ENCODE data around the gene YIPF7. TPM values are rescaled to one million over a fixed set of nuclear protein-coding genes. Genes with fewer than 3 reads are reported as not detected.

The YIPF7 gene
- total and polyA plus RNA-seq, 2 donors (not counting 1 experiment from before 2014, with no cell fraction given), result not detected

- no peaks in the 10 kb centered on the region for H4K20me1 ChIP-seq (ENCODE audit: control insufficient read depth, extremely low read depth, insufficient read depth, low read length)
- H3K27me3 ChIP-seq (ENCODE audit: control insufficient read depth, insufficient read depth, low read length), result no peaks in the 10 kb centered on the region
- DNase-seq (ENCODE audit: low read depth in 2 of 2), result no peak
- no peaks in the 10 kb centered on the region for H3K36me3 ChIP-seq (ENCODE audit: control insufficient read depth, insufficient read depth, low read length)
- no peaks in the 10 kb centered on the region for H3K9me3 ChIP-seq (ENCODE audit: control insufficient read depth, insufficient read depth, low read depth, low read length)
- H3K4me2 ChIP-seq (ENCODE audit: extremely low read depth, insufficient read depth, low read length), result no peak overlapping the region
- no peak overlapping the region for H3K9ac ChIP-seq (ENCODE audit: insufficient read depth, low read length)
- H2AFZ ChIP-seq (ENCODE audit: low read length), result no peak overlapping the region
- TF ChIP-seq EZH2 (IDR thresholded peaks at IDR 0.05; ENCODE audit: low read length, missing control alignments), result no peak
- no peak for TF ChIP-seq CTCF (conservative IDR thresholded peaks at IDR 0.05 in 1 of 2, IDR thresholded peaks at IDR 0.05 in 1 of 2; ENCODE audit: low read depth in 1 of 2, low read length in 2 of 2)
- H3K4me1 ChIP-seq (ENCODE audit: control insufficient read depth, extremely low read depth, insufficient read depth, low read length), result no peaks in the 10 kb centered on the region
- peaks cover 21% of the 10 kb centered on the region for H3K79me2 ChIP-seq (ENCODE audit: control insufficient read depth, insufficient read depth, low read length)
- no peak overlapping the region for H3K4me3 ChIP-seq (replicated peaks in 1 of 4; ENCODE audit: control extremely low read depth in 1 of 4, insufficient read depth in 1 of 4, low read depth in 3 of 4, low read length in 4 of 4)
- no peak overlapping the region for H3K27ac ChIP-seq (ENCODE audit: insufficient read depth, low read length)
These were observed 23.9 kb upstream of the YIPF7 start for GRCh38 chr4:44675366-44675765.

- Histone ChIP-seq H3K9me3 (ENCODE audit: control insufficient read depth, insufficient read depth, low read depth, low read length) (no peaks in the 10 kb centered on the region), H4K20me1 (ENCODE audit: control insufficient read depth, extremely low read depth, insufficient read depth, low read length) (no peaks in the 10 kb centered on the region), H3K79me2 (ENCODE audit: control insufficient read depth, insufficient read depth, low read length) (peaks cover 12% of the 10 kb centered on the region), H3K36me3 (ENCODE audit: control insufficient read depth, insufficient read depth, low read length) (no peaks in the 10 kb centered on the region), H3K4me1 (ENCODE audit: control insufficient read depth, extremely low read depth, insufficient read depth, low read length) (no peaks in the 10 kb centered on the region), H3K27me3 (ENCODE audit: control insufficient read depth, insufficient read depth, low read length) (no peaks in the 10 kb centered on the region), H2AFZ (ENCODE audit: low read length) (no peak overlapping the region), H3K4me2 (ENCODE audit: extremely low read depth, insufficient read depth, low read length) (no peak overlapping the region), H3K4me3 (replicated peaks in 1 of 4; ENCODE audit: control extremely low read depth in 1 of 4, insufficient read depth in 1 of 4, low read depth in 3 of 4, low read length in 4 of 4) (no peak overlapping the region), H3K27ac (ENCODE audit: insufficient read depth, low read length) (no peak overlapping the region), H3K9ac (ENCODE audit: insufficient read depth, low read length) (no peak overlapping the region)
- TF ChIP-seq CTCF (conservative IDR thresholded peaks at IDR 0.05 in 1 of 2, IDR thresholded peaks at IDR 0.05 in 1 of 2; ENCODE audit: low read depth in 1 of 2, low read length in 2 of 2) (peak in 1 of 2 donors; percentile 12), EZH2 (IDR thresholded peaks at IDR 0.05; ENCODE audit: low read length, missing control alignments) (no peak)
- peak in 1 of 2 donors; percentile 4 for DNase-seq (ENCODE audit: low read depth in 2 of 2)
These were observed 23.0 kb upstream of the YIPF7 start for GRCh38 chr4:44674471-44674870.

- Histone ChIP-seq H4K20me1 (ENCODE audit: control insufficient read depth, extremely low read depth, insufficient read depth, low read length) (no peaks in the 10 kb centered on the region), H3K9ac (ENCODE audit: insufficient read depth, low read length) (no peak overlapping the region), H3K79me2 (ENCODE audit: control insufficient read depth, insufficient read depth, low read length) (no peaks in the 10 kb centered on the region), H3K27ac (ENCODE audit: insufficient read depth, low read length) (no peak overlapping the region), H3K4me2 (ENCODE audit: extremely low read depth, insufficient read depth, low read length) (no peak overlapping the region), H3K4me1 (ENCODE audit: control insufficient read depth, extremely low read depth, insufficient read depth, low read length) (no peaks in the 10 kb centered on the region), H3K4me3 (replicated peaks in 1 of 4; ENCODE audit: control extremely low read depth in 1 of 4, insufficient read depth in 1 of 4, low read depth in 3 of 4, low read length in 4 of 4) (no peak overlapping the region), H3K27me3 (ENCODE audit: control insufficient read depth, insufficient read depth, low read length) (no peaks in the 10 kb centered on the region), H3K9me3 (ENCODE audit: control insufficient read depth, insufficient read depth, low read depth, low read length) (no peaks in the 10 kb centered on the region), H2AFZ (ENCODE audit: low read length) (no peak overlapping the region), H3K36me3 (ENCODE audit: control insufficient read depth, insufficient read depth, low read length) (no peaks in the 10 kb centered on the region)
- no peak for DNase-seq (ENCODE audit: low read depth in 2 of 2)
- no peak for TF ChIP-seq CTCF (conservative IDR thresholded peaks at IDR 0.05 in 1 of 2, IDR thresholded peaks at IDR 0.05 in 1 of 2; ENCODE audit: low read depth in 1 of 2, low read length in 2 of 2)
- TF ChIP-seq EZH2 (IDR thresholded peaks at IDR 0.05; ENCODE audit: low read length, missing control alignments), result no peak
These were observed 20.2 kb upstream of the YIPF7 start for GRCh38 chr4:44671636-44672035.

Measured in fibroblast of lung (primary cell).